H1 (cell line): ENCODE data around the gene SRPK3. TPM values are rescaled to one million over a fixed set of nuclear protein-coding genes. Genes with fewer than 3 reads are reported as not detected.

Experiments
- CTCF ChIA-PET: fragments of 300-600 bp; sonication (Branson Sonifier 250); formaldehyde crosslinking; loops from one replicate; lab custom pipeline; 2021; ENCODE audit not compliant: partially characterized antibody; lab: Charles Lee
- POLR2A ChIA-PET: fragments of 300-600 bp; sonication (Branson Sonifier 250); formaldehyde crosslinking; loops from one replicate; lab custom pipeline; 2021; ENCODE audit warnings: inconsistent platforms; ENCODE audit not compliant: partially characterized antibody; lab: Charles Lee
- DNase-seq, 2 experiments: peaks; one replicate each; pipeline versions ENCODE4 v3.0.0 to v3.0.0-alpha.2; 2010 to 2022; ENCODE audit warnings: low spot score in 2 of 2, low read depth in 1 of 2, mixed read lengths in 1 of 2
- FAIRE-seq: peaks from 2 replicates; lab custom pipeline; 2011; peaks lifted over from hg19 to GRCh38; lab: Jason Lieb, UNC
- H2AFZ ChIP-seq: 2 replicates; pipeline ENCODE4 v1.8.1; 2012; ENCODE audit warnings: low read length, inconsistent platforms
- H2AK5ac ChIP-seq: 2 replicates; pipeline ENCODE4 v1.6.1; 2013; ENCODE audit warnings: low read depth, low read length
- H2BK120ac ChIP-seq: replicated peaks from 2 replicates; pipeline ENCODE3; 2013; ENCODE audit warnings: low read depth, low read length, inconsistent platforms
- H2BK12ac ChIP-seq: 2 replicates; pipeline ENCODE4 v1.6.1; 2013; ENCODE audit warnings: low read depth, low read length
- H2BK15ac ChIP-seq: 2 replicates; pipeline ENCODE4 v1.6.1; 2013; ENCODE audit warnings: low read length
- H2BK20ac ChIP-seq: 2 replicates; pipeline ENCODE4 v1.6.1; 2013; ENCODE audit warnings: low read length
- H2BK5ac ChIP-seq: 2 replicates; pipeline ENCODE4 v1.6.1; 2013; ENCODE audit warnings: low read depth, low read length
- H3K14ac ChIP-seq: 2 replicates; pipeline ENCODE4 v1.6.1; 2013; ENCODE audit warnings: inconsistent platforms; ENCODE audit not compliant: insufficient read length
- H3K18ac ChIP-seq: 2 replicates; pipeline ENCODE4 v1.6.1; 2013; ENCODE audit warnings: low read length; ENCODE audit errors: extremely low read depth
- H3K23ac ChIP-seq: 2 replicates; pipeline ENCODE4 v1.6.1; 2013; ENCODE audit warnings: inconsistent platforms; ENCODE audit not compliant: insufficient read length
- H3K23me2 ChIP-seq: 2 replicates; pipeline ENCODE4 v1.6.1; 2013; ENCODE audit warnings: low read depth, low read length
- H3K27ac ChIP-seq: 2 replicates; pipeline ENCODE4 v1.6.1; 2011; ENCODE audit warnings: low read depth, low read length, inconsistent platforms
- H3K27me3 ChIP-seq, 4 experiments: replicated peaks in 1 of 4; 1 replicate in 1 of 4; 2 replicates in 3 of 4; pipeline versions ENCODE4 v1.6.1 to v1.8.1; 2011 to 2013; ENCODE audit warnings: low read length in 3 of 4, mild to moderate bottlenecking in 3 of 4, inconsistent platforms in 2 of 4, mixed read lengths in 2 of 4, moderate library complexity in 1 of 4; ENCODE audit not compliant: control insufficient read depth in 3 of 4, insufficient read depth in 3 of 4; ENCODE audit errors: extremely low read depth in 1 of 4
- H3K36me3 ChIP-seq, 4 experiments: 2 replicates each; pipeline versions ENCODE4 v1.6.1 to v1.8.1; 2011 to 2013; ENCODE audit warnings: mild to moderate bottlenecking in 4 of 4, low read length in 3 of 4, moderate library complexity in 2 of 4, control low read depth in 1 of 4, inconsistent platforms in 1 of 4; ENCODE audit not compliant: insufficient read depth in 4 of 4, control insufficient read depth in 2 of 4
- H3K4ac ChIP-seq: replicated peaks from 2 replicates; pipeline ENCODE3; 2013; ENCODE audit warnings: low read length, low read depth, mixed read lengths, inconsistent platforms; ENCODE audit not compliant: insufficient read length
- H3K4me1 ChIP-seq, 4 experiments: replicated peaks in 1 of 4; 1 replicate in 1 of 4; 2 replicates in 3 of 4; pipeline versions ENCODE4 v1.6.1 to v1.8.1; 2011 to 2013; ENCODE audit warnings: low read length in 3 of 4, inconsistent platforms in 2 of 4, mixed read lengths in 1 of 4; ENCODE audit not compliant: insufficient read depth in 4 of 4, control insufficient read depth in 3 of 4
- H3K4me2 ChIP-seq, 2 experiments: 2 replicates each; pipeline versions ENCODE4 v1.6.1 to v1.8.1; 2011 to 2013; ENCODE audit warnings: low read depth in 2 of 2, low read length in 2 of 2, control low read depth in 1 of 2, inconsistent platforms in 1 of 2, mild to moderate bottlenecking in 1 of 2; ENCODE audit not compliant: insufficient read depth in 1 of 2
- H3K4me3 ChIP-seq, 4 experiments: fragments of 200-600, 300-600 bp in 1 of 4; sonication (generic), shearing (Covaris generic), sonication (Bioruptor Twin) in 1 of 4; 2 replicates each; pipeline versions ENCODE4 v1.5.1 to v1.8.1; 2011 to 2016; ENCODE audit warnings: low read length in 4 of 4, low read depth in 3 of 4, control low read depth in 2 of 4, inconsistent platforms in 2 of 4, mild to moderate bottlenecking in 2 of 4, mixed read lengths in 1 of 4, moderate library complexity in 1 of 4; ENCODE audit not compliant: insufficient read depth in 2 of 4; ENCODE audit errors: extremely low read depth in 1 of 4
- H3K56ac ChIP-seq: replicated peaks from 2 replicates; pipeline ENCODE3; 2013; ENCODE audit warnings: low read depth, mild to moderate bottlenecking, mixed read lengths, low read length, inconsistent platforms; ENCODE audit not compliant: insufficient read length
- H3K79me1 ChIP-seq: 2 replicates; pipeline ENCODE4 v1.6.1; 2013; ENCODE audit warnings: low read depth, low read length, control low read depth
- H3K79me2 ChIP-seq, 2 experiments: 2 replicates each; pipeline versions ENCODE4 v1.6.1 to v1.8.1; 2012 to 2013; ENCODE audit warnings: low read length in 2 of 2, mild to moderate bottlenecking in 2 of 2, inconsistent platforms in 1 of 2; ENCODE audit not compliant: insufficient read depth in 2 of 2, control insufficient read depth in 1 of 2
- H3K9ac ChIP-seq, 4 experiments: replicated peaks in 1 of 4; 1 replicate in 1 of 4; 2 replicates in 3 of 4; pipeline versions ENCODE4 v1.6.1 to v1.8.1; 2011 to 2013; ENCODE audit warnings: low read depth in 3 of 4, low read length in 3 of 4, control low read depth in 2 of 4, mild to moderate bottlenecking in 2 of 4, moderate library complexity in 2 of 4, inconsistent platforms in 1 of 4; ENCODE audit errors: extremely low read depth in 1 of 4
- H3K9me3 ChIP-seq, 2 experiments: 2 replicates each; pipeline versions ENCODE4 v1.6.1 to v1.8.1; 2012 to 2013; ENCODE audit warnings: mild to moderate bottlenecking in 2 of 2, moderate library complexity in 2 of 2, control low read depth in 1 of 2, inconsistent platforms in 1 of 2, low read depth in 1 of 2, low read length in 1 of 2, mixed read lengths in 1 of 2; ENCODE audit not compliant: insufficient read depth in 2 of 2
- H4K20me1 ChIP-seq, 2 experiments: replicated peaks in 1 of 2; 2 replicates each; pipeline versions ENCODE3 to v1.8.1; 2011 to 2013; ENCODE audit warnings: inconsistent platforms in 2 of 2, low read length in 2 of 2, mild to moderate bottlenecking in 1 of 2; ENCODE audit not compliant: insufficient read depth in 2 of 2, control insufficient read depth in 1 of 2
- H4K5ac ChIP-seq: 2 replicates; pipeline ENCODE4 v1.6.1; 2013; ENCODE audit warnings: low read length, low read depth, mixed read lengths, inconsistent platforms; ENCODE audit not compliant: insufficient read length
- H4K8ac ChIP-seq: 2 replicates; pipeline ENCODE4 v1.8.0; 2013; ENCODE audit warnings: mild to moderate bottlenecking, moderate library complexity, low read length, inconsistent platforms; ENCODE audit not compliant: insufficient read depth; ENCODE audit errors: extremely low read depth
- H4K91ac ChIP-seq: replicated peaks from 2 replicates; pipeline ENCODE3; 2013; ENCODE audit warnings: low read length, mixed read lengths, inconsistent platforms; ENCODE audit not compliant: insufficient read length
- CBX5 ChIP-seq: fragments of 300-800, 300-1000 bp; sonication (generic); IDR thresholded peaks from 2 replicates; pipeline ENCODE4 v1.7.1; 2016; ENCODE audit warnings: antibody characterized with exemption, low read length, low read depth
- CHD1 ChIP-seq: IDR thresholded peaks from 2 replicates; pipeline ENCODE4 v1.6.1; 2012; ENCODE audit warnings: low read depth, low read length, improper control_type of control experiment
- E2F6 ChIP-seq: IDR thresholded peaks from 2 replicates; pipeline ENCODE4 v1.6.1; 2012; ENCODE audit warnings: inconsistent platforms
- GABPA ChIP-seq: IDR thresholded peaks from 2 replicates; pipeline ENCODE4 v1.6.1; 2011; ENCODE audit warnings: mild to moderate bottlenecking, low read length, moderate library complexity, borderline replicate concordance; ENCODE audit not compliant: insufficient read depth
- HDAC2 ChIP-seq, 2 experiments: fragments of 300-600 bp in 1 of 2; sonication (generic) in 1 of 2; IDR thresholded peaks; 2 replicates each; pipeline ENCODE4 v1.6.1; 2011 to 2012; ENCODE audit warnings: low read depth in 2 of 2, low read length in 2 of 2, mild to moderate bottlenecking in 2 of 2, moderate library complexity in 2 of 2, borderline replicate concordance in 1 of 2, inconsistent platforms in 1 of 2
- JUND ChIP-seq: IDR thresholded peaks from 2 replicates; pipeline ENCODE4 v1.6.1; 2011; ENCODE audit warnings: mild to moderate bottlenecking, improper control_type of control experiment, low read length
- MAX ChIP-seq: IDR thresholded peaks from 2 replicates; pipeline ENCODE4 v1.6.1; 2012; ENCODE audit warnings: inconsistent platforms
- SIRT6 ChIP-seq: IDR thresholded peaks from one replicate; pipeline ENCODE4 v1.7.1; 2012; ENCODE audit warnings: low read length, inconsistent platforms
- SP2 ChIP-seq: IDR thresholded peaks from 2 replicates; pipeline ENCODE4 v1.6.1; 2012; ENCODE audit warnings: mild to moderate bottlenecking, low read length, inconsistent platforms
- SRF ChIP-seq: IDR thresholded peaks from 2 replicates; pipeline ENCODE4 v1.6.1; 2011; ENCODE audit warnings: mild to moderate bottlenecking, low read depth, low read length, moderate library complexity
- SUZ12 ChIP-seq: fragments of 200-600 bp; sonication (generic); IDR thresholded peaks from 2 replicates; pipeline ENCODE4 v1.6.1; 2012; ENCODE audit warnings: mild to moderate bottlenecking, inconsistent platforms, low read length, moderate library complexity, mixed read lengths
- WGBS, 2 experiments: shearing (Covaris generic) in 1 of 2; methylation state at CpG; one replicate each; pipeline versions ENCODE4 v1.1.6 to v1.1.7; 2013 to 2015; ENCODE audit warnings: low lambda C conversion rate in 2 of 2, mixed read lengths in 2 of 2, inconsistent platforms in 1 of 2, low coverage in 1 of 2, missing lambda C conversion rate in 1 of 2; ENCODE audit not compliant: insufficient replicate concordance in 2 of 2, insufficient coverage in 1 of 2, insufficient read length in 1 of 2; ENCODE audit errors: extremely low coverage in 1 of 2, missing lambda C conversion rate in 1 of 2; 5-methylcytosine and 5-hydroxymethylcytosine counted together
- polyA plus RNA-seq, 7 experiments: library from polyadenylated mRNA; depleted of rRNA in 3 of 7; stranded (reverse) in 5 of 7; unstranded in 2 of 7; fragments of >200 nt in 5 of 7; fragments of 200-250 nt in 2 of 7; gene quantifications; 1 replicate in 5 of 7; 2 replicates in 1 of 7; 4 replicates in 1 of 7; pipeline versions ENCODE4 v1.2.1 to v1.2.3, GENCODE V29; 2011 to 2013; ENCODE audit warnings: missing spikeins in 2 of 7, mixed read lengths in 2 of 7
- total RNA-seq: library from RNA; stranded (reverse); fragmentation: NEBNext Ultra II Directional; extraction: Animal tissue kit (Norgen Biotek cat#: 25700); gene quantifications from 2 replicates; pipeline ENCODE4 v1.2.1, GENCODE V29; 2021

SRPK3 gene
- total and polyA plus RNA-seq, 2 of the 8 experiments (the other 6 are each of a cell fraction or from before 2014, with no cell fraction given) = not detected

- Histone ChIP-seq H3K79me1 (no peaks in the 10 kb centered on the region), H3K9ac (no peak overlapping the region), H2BK5ac (no peak overlapping the region), H3K23me2 (no peaks in the 10 kb centered on the region), H2AK5ac (no peak overlapping the region), H2AFZ (no peak overlapping the region), H4K5ac (no peak overlapping the region), H4K91ac (no peak overlapping the region), H3K56ac (no peak overlapping the region), H3K14ac (no peak overlapping the region), H3K9me3 (no peaks in the 10 kb centered on the region), H2BK120ac (no peak overlapping the region), H2BK12ac (no peak overlapping the region), H3K4me3 (no peak overlapping the region), H2BK20ac (no peak overlapping the region), H3K23ac (no peak overlapping the region), H2BK15ac (no peak overlapping the region), H3K4me1 (peaks cover 0 to 4% (median under 1%) of the 10 kb centered on the region in 4 experiments; a peak in 5 of 7 replicates), H3K27me3 (no peaks in the 10 kb centered on the region), H3K79me2 (no peaks in the 10 kb centered on the region), H4K8ac (no peak overlapping the region), H3K4ac (no peak overlapping the region), H4K20me1 (no peaks in the 10 kb centered on the region), H3K27ac (no peak overlapping the region), H3K18ac (no peak overlapping the region), H3K36me3 (no peaks in the 10 kb centered on the region), H3K4me2 (no peak overlapping the region)
- 91% methylated on average over 11 of the region's 27 CpGs; no CpG with 5 or more reads in 1 of the 2 experiments for WGBS, 2 experiments
- ChIA-PET POLR2A (no interaction called here), CTCF (interaction anchor here (0.7 to 1.8 kb wide), 3 partner anchors 9 to 159 kb away, joined by 3 to 4 read pairs (median 3); no protein-coding TSS in a partner anchor)
- DNase-seq (no peak), FAIRE-seq (no peak)
- no peak for TF ChIP-seq SIRT6
- TF ChIP-seq MAX = no peak
- no peak for TF ChIP-seq CBX5
- TF ChIP-seq SUZ12 = no peak
- no peak for TF ChIP-seq CHD1
- no peak for TF ChIP-seq JUND
- TF ChIP-seq GABPA = no peak
- TF ChIP-seq E2F6 = no peak
- TF ChIP-seq HDAC2 (IDR thresholded peaks at IDR 0.05; ENCODE audit: borderline replicate concordance in 1 of 2, low read depth in 2 of 2, low read length in 2 of 2) = no peak
- TF ChIP-seq SP2 = no peak
- TF ChIP-seq SRF = no peak
Measured at GRCh38 chrX:153738056-153738605, 42.7 kb upstream of the SRPK3 start.
